ENCODE results near the gene AS3MT.

DNA sequence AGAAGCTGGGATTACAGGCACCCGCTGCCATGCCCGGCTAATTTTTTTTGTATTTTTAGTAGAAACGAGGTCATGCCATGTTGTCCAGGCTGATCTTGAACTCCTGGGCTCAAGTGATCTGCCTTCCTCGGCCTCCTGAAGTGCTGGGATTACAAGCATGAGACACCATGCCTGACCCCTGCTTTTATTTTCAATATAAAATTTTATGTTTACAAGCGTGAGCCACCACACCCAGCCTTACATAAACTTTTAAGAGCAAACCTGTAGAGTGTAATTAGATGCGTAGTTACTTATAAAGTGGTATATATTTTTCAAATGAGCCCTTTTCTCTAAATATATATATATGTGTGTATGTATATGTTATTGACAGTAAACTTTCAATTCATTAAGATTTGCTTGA is 57.6 kb downstream of the AS3MT start:
- no peak for TF ChIP-seq ZNF155 (tag by site-specific recombination; IDR thresholded peaks at IDR 0.05)
- TF ChIP-seq, protein P1, sequence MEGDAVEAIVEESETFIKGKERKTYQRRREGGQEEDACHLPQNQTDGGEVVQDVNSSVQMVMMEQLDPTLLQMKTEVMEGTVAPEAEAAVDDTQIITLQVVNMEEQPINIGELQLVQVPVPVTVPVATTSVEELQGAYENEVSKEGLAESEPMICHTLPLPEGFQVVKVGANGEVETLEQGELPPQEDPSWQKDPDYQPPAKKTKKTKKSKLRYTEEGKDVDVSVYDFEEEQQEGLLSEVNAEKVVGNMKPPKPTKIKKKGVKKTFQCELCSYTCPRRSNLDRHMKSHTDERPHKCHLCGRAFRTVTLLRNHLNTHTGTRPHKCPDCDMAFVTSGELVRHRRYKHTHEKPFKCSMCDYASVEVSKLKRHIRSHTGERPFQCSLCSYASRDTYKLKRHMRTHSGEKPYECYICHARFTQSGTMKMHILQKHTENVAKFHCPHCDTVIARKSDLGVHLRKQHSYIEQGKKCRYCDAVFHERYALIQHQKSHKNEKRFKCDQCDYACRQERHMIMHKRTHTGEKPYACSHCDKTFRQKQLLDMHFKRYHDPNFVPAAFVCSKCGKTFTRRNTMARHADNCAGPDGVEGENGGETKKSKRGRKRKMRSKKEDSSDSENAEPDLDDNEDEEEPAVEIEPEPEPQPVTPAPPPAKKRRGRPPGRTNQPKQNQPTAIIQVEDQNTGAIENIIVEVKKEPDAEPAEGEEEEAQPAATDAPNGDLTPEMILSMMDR (tag by site-specific recombination; IDR thresholded peaks at IDR 0.05): no peak
- TF ChIP-seq YY1 (tag by site-specific recombination; IDR thresholded peaks at IDR 0.05): no peak
- TF ChIP-seq KLF9 (tag by site-specific recombination; IDR thresholded peaks at IDR 0.05; ENCODE audit: low read depth): no peak
- no peak for TF ChIP-seq ZBTB1 (tag by site-specific recombination; IDR thresholded peaks at IDR 0.05)
- TF ChIP-seq, protein P2, sequence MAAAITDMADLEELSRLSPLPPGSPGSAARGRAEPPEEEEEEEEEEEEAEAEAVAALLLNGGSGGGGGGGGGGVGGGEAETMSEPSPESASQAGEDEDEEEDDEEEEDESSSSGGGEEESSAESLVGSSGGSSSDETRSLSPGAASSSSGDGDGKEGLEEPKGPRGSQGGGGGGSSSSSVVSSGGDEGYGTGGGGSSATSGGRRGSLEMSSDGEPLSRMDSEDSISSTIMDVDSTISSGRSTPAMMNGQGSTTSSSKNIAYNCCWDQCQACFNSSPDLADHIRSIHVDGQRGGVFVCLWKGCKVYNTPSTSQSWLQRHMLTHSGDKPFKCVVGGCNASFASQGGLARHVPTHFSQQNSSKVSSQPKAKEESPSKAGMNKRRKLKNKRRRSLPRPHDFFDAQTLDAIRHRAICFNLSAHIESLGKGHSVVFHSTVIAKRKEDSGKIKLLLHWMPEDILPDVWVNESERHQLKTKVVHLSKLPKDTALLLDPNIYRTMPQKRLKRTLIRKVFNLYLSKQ (tag by site-specific recombination; IDR thresholded peaks at IDR 0.05; ENCODE audit: borderline replicate concordance): no peak
- TF ChIP-seq, protein P3, sequence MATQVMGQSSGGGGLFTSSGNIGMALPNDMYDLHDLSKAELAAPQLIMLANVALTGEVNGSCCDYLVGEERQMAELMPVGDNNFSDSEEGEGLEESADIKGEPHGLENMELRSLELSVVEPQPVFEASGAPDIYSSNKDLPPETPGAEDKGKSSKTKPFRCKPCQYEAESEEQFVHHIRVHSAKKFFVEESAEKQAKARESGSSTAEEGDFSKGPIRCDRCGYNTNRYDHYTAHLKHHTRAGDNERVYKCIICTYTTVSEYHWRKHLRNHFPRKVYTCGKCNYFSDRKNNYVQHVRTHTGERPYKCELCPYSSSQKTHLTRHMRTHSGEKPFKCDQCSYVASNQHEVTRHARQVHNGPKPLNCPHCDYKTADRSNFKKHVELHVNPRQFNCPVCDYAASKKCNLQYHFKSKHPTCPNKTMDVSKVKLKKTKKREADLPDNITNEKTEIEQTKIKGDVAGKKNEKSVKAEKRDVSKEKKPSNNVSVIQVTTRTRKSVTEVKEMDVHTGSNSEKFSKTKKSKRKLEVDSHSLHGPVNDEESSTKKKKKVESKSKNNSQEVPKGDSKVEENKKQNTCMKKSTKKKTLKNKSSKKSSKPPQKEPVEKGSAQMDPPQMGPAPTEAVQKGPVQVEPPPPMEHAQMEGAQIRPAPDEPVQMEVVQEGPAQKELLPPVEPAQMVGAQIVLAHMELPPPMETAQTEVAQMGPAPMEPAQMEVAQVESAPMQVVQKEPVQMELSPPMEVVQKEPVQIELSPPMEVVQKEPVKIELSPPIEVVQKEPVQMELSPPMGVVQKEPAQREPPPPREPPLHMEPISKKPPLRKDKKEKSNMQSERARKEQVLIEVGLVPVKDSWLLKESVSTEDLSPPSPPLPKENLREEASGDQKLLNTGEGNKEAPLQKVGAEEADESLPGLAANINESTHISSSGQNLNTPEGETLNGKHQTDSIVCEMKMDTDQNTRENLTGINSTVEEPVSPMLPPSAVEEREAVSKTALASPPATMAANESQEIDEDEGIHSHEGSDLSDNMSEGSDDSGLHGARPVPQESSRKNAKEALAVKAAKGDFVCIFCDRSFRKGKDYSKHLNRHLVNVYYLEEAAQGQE (tag by site-specific recombination; IDR thresholded peaks at IDR 0.05): no peak
- no peak for TF ChIP-seq SETDB1 (IDR thresholded peaks at IDR 0.05; ENCODE audit: insufficient read length, low read length)
- no peak for TF ChIP-seq ZBTB48 (tag by site-specific recombination; IDR thresholded peaks at IDR 0.05)
- TF ChIP-seq YY2 (tag by site-specific recombination; IDR thresholded peaks at IDR 0.05): no peak
- no peak for TF ChIP-seq ZNF701 (tag by site-specific recombination; IDR thresholded peaks at IDR 0.05)
